Activated B cell treated with CpG ODN at 0.5 μM for 24 hours (primary cell): ENCODE measurements around the gene SERINC5. TPM values are rescaled to one million over a fixed set of nuclear protein-coding genes. Genes with fewer than 3 reads are reported as not detected.

Experiments used
- ATAC-seq: fragments of 200-7000 bp; cut with Tn5 transposase; one replicate; pipeline ENCODE4 v1.10.0; 2021; ENCODE audit warnings: low read depth, mild to moderate bottlenecking, moderate library complexity
- CTCF ChIA-PET: fragments of 350-600 bp; sonication (Branson Sonifier 250); formaldehyde crosslinking; loops from one replicate; lab custom pipeline; 2021; ENCODE audit warnings: antibody characterized with exemption; lab: Charles Lee
- POLR2A ChIA-PET: fragments of 350-600 bp; sonication (Branson Sonifier 250); formaldehyde crosslinking; loops from one replicate; lab custom pipeline; 2021; ENCODE audit warnings: antibody characterized with exemption; lab: Charles Lee
- DNase-seq: peaks from one replicate; pipeline ENCODE4 v3.0.0; 2022
- H3K27ac Mint-ChIP-seq: one replicate; pipeline ENCODE4 v1.8.0; 2020; ENCODE audit warnings: mixed read lengths
- H3K27me3 Mint-ChIP-seq: one replicate; pipeline ENCODE4 v1.8.0; 2021; ENCODE audit warnings: mixed read lengths
- H3K36me3 Mint-ChIP-seq: one replicate; pipeline ENCODE4 v1.8.0; 2021; ENCODE audit warnings: low read depth, mixed read lengths
- H3K4me1 Mint-ChIP-seq: one replicate; pipeline ENCODE4 v1.8.0; 2021; ENCODE audit warnings: mixed read lengths
- H3K4me3 Mint-ChIP-seq: one replicate; pipeline ENCODE4 v1.8.0; 2020; ENCODE audit warnings: mild to moderate bottlenecking, mixed read lengths
- H3K9me3 Mint-ChIP-seq: one replicate; pipeline ENCODE4 v1.8.0; 2020; ENCODE audit warnings: mixed read lengths
- CTCF ChIP-seq: fragments of 200-600 bp; IDR thresholded peaks from one replicate; pipeline ENCODE4 v1.8.0; 2022; ENCODE audit warnings: antibody characterized with exemption, mild to moderate bottlenecking
- intact Hi-C: fragments of 100-400 bp; cut with micrococcal nuclease; formaldehyde crosslinking; loops from one replicate; pipeline ENCODE4 v1.15.1; 2024
- total RNA-seq: library from RNA; stranded (reverse); gene quantifications from 2 replicates; pipeline ENCODE4 v1.2.3, GENCODE V29; 2022

SERINC5 gene
- total RNA-seq, 1 donor from 2014 or later: 5.3 TPM

- no peak for TF ChIP-seq CTCF
Observed at GRCh38 chr5:80296121-80296520, 40.3 kb upstream of the SERINC5 start.

GRCh38 chr5:80291761-80292160, 35.9 kb upstream of the SERINC5 start:
- DNase-seq: no peak
- Mint-ChIP-seq H3K27me3 (no peaks in the 10 kb centered on the region), H3K36me3 (no peaks in the 10 kb centered on the region), H3K4me1 (no peaks in the 10 kb centered on the region), H3K9me3 (no peaks in the 10 kb centered on the region), H3K27ac (no peak overlapping the region), H3K4me3 (no peak overlapping the region)
- intact Hi-C loops: no loop called here
- TF ChIP-seq CTCF: no peak
- ChIA-PET POLR2A (no interaction called here), CTCF (no interaction called here)
- ATAC-seq: no peak

More at GRCh38 chr5:80296121-80296520, 40.3 kb upstream of the SERINC5 start:
- Mint-ChIP-seq H3K36me3 (no peaks in the 10 kb centered on the region), H3K9me3 (no peaks in the 10 kb centered on the region), H3K27ac (no peak overlapping the region), H3K4me3 (no peak overlapping the region), H3K27me3 (no peaks in the 10 kb centered on the region), H3K4me1 (no peaks in the 10 kb centered on the region)
- DNase-seq (no peak), ATAC-seq (no peak)
- ChIA-PET CTCF (interaction anchor here (1.5 kb wide), 1 partner anchor 11 kb away, joined by 6 read pairs; no protein-coding TSS in a partner anchor), POLR2A (no interaction called here)
- intact Hi-C loops: no loop called here

- intact Hi-C loops: no loop called here
- H3K36me3 Mint-ChIP-seq: no peaks in the 10 kb centered on the region
- H3K27me3 Mint-ChIP-seq: peaks cover 3% of the 10 kb centered on the region
- ATAC-seq (no peak), DNase-seq (no peak)
- no peaks in the 10 kb centered on the region for H3K9me3 Mint-ChIP-seq
- TF ChIP-seq CTCF: no peak
- no peaks in the 10 kb centered on the region for H3K4me1 Mint-ChIP-seq
- no peak overlapping the region for H3K27ac Mint-ChIP-seq
- no peak overlapping the region for H3K4me3 Mint-ChIP-seq
- ChIA-PET CTCF (interaction anchor here (0.7 kb wide), 1 partner anchor 197 kb away, joined by 3 read pairs; no protein-coding TSS in a partner anchor), POLR2A (no interaction called here)
Observed at GRCh38 chr5:80289320-80289719, 33.5 kb upstream of the SERINC5 start.

GRCh38 chr5:80288177-80288576, 32.3 kb upstream of the SERINC5 start:
- no peak overlapping the region for H3K27ac Mint-ChIP-seq
- TF ChIP-seq CTCF: no peak
- intact Hi-C loops: no loop called here
- ATAC-seq: no peak
- no peaks in the 10 kb centered on the region for H3K4me1 Mint-ChIP-seq
- DNase-seq: no peak
- peaks cover 6% of the 10 kb centered on the region for H3K27me3 Mint-ChIP-seq
- peaks cover 3% of the 10 kb centered on the region for H3K9me3 Mint-ChIP-seq
- ChIA-PET CTCF (no interaction called here), POLR2A (no interaction called here)
- no peaks in the 10 kb centered on the region for H3K36me3 Mint-ChIP-seq
- no peak overlapping the region for H3K4me3 Mint-ChIP-seq

- no peak for ATAC-seq
- intact Hi-C loops: no loop called here
- CTCF ChIA-PET: interaction anchor here (1.5 kb wide), 1 partner anchor 201 kb away, joined by 4 read pairs; no protein-coding TSS in a partner anchor
- POLR2A ChIA-PET: no interaction called here
- TF ChIP-seq CTCF: no peak
- Mint-ChIP-seq H3K4me3 (no peak overlapping the region), H3K9me3 (peaks cover 4% of the 10 kb centered on the region), H3K4me1 (no peaks in the 10 kb centered on the region), H3K27me3 (peaks cover 12% of the 10 kb centered on the region), H3K36me3 (no peaks in the 10 kb centered on the region), H3K27ac (no peak overlapping the region)
- no peak for DNase-seq
Observed at GRCh38 chr5:80284720-80285119, 28.9 kb upstream of the SERINC5 start.
